Thyroid gland (tissue), 4 donors: Measurements from ENCODE around the gene SEMA5A. TPM values are rescaled to one million over a fixed set of nuclear protein-coding genes. Genes with fewer than 3 reads are reported as not detected.

Experiments used
- DNase-seq, 2 donors: peaks; one replicate each; pipeline ENCODE4 v3.0.0-alpha.2; 2019
- H3K27ac ChIP-seq, 3 donors: fragments of 200-600 bp; sonication (generic); 1 replicate in 2 of 3; 2 replicates in 1 of 3; pipeline ENCODE4 v1.5.1; 2016 to 2019; ENCODE audit warnings: mild to moderate bottlenecking in 1 of 3, moderate library complexity in 1 of 3
- H3K27me3 ChIP-seq: fragments of 200-600 bp; sonication (generic); one replicate; pipeline ENCODE4 v1.5.1; 2019
- H3K36me3 ChIP-seq, 2 donors: fragments of 200-600 bp; sonication (generic); one replicate each; pipeline ENCODE4 v1.5.1; 2016 to 2019
- H3K4me1 ChIP-seq, 2 donors: fragments of 200-600 bp; sonication (generic); one replicate each; pipeline ENCODE4 v1.5.1; 2017 to 2019
- H3K4me3 ChIP-seq, 3 donors: fragments of 200-600 bp; sonication (generic); replicated peaks in 1 of 3; 1 replicate in 2 of 3; 2 replicates in 1 of 3; pipeline ENCODE4 v1.5.1; 2016; ENCODE audit warnings: mild to moderate bottlenecking in 1 of 3
- H3K9me3 ChIP-seq: fragments of 200-600 bp; sonication (generic); one replicate; pipeline ENCODE4 v1.5.1; 2017
- CTCF ChIP-seq, 6 experiments: fragments of 200-600 bp in 3 of 6; fragments of 450-650 bp in 3 of 6; sonication (generic) in 3 of 6; IDR thresholded peaks; one replicate each; pipeline ENCODE4 v1.5.1; 2016 to 2019; ENCODE audit warnings: antibody characterized with exemption in 6 of 6, mild to moderate bottlenecking in 2 of 6, inconsistent platforms in 1 of 6, moderate library complexity in 1 of 6
- POLR2A ChIP-seq, 2 donors: fragments of 450-650 bp; IDR thresholded peaks; one replicate each; pipeline ENCODE4 v1.6.1; 2017; ENCODE audit warnings: antibody characterized with exemption in 2 of 2, mild to moderate bottlenecking in 2 of 2, moderate library complexity in 1 of 2
- WGBS, 2 donors: methylation state at CpG; one replicate each; pipeline ENCODE4 v1.1.5; 2017; 5-methylcytosine and 5-hydroxymethylcytosine counted together
- intact Hi-C: fragments of 100-400 bp; cut with DNase I; formaldehyde crosslinking; loops from one replicate; pipeline ENCODE4 v1.15.1; 2023
- total RNA-seq, 4 donors: library from RNA; depleted of rRNA; stranded (reverse); fragments of >200 nt; gene quantifications; one replicate each; pipeline ENCODE4 v1.2.3, GENCODE V29; 2016

The SEMA5A gene
- total RNA-seq, 4 donors from 2014 or later: 1.8 to 8.4 (median 3.8) TPM

GRCh38 chr5:9198394-9198793 lies 347.5 kb downstream of the SEMA5A start:
- no peaks in the 10 kb centered on the region for H3K27me3 ChIP-seq
- H3K4me1 ChIP-seq: peaks cover 0 to 8% of the 10 kb centered on the region in 2 donors
- no peak overlapping the region for H3K4me3 ChIP-seq
- WGBS, 2 donors: 81 to 87% methylated on average over 3 of the region's 3 CpGs
- no peak overlapping the region for H3K27ac ChIP-seq
- intact Hi-C loops: no loop called here
- no peaks in the 10 kb centered on the region for H3K36me3 ChIP-seq
- TF ChIP-seq POLR2A (IDR thresholded peaks at IDR 0.05): no peak
- TF ChIP-seq CTCF (IDR thresholded peaks at IDR 0.05): no peak
- no peaks in the 10 kb centered on the region for H3K9me3 ChIP-seq
- DNase-seq: no peak

GRCh38 chr5:9197881-9198260 lies 348.0 kb downstream of the SEMA5A start:
- Histone ChIP-seq H3K4me3 (no peak overlapping the region), H3K4me1 (peaks cover 0 to 8% of the 10 kb centered on the region in 2 donors), H3K27ac (no peak overlapping the region), H3K9me3 (no peaks in the 10 kb centered on the region), H3K27me3 (no peaks in the 10 kb centered on the region), H3K36me3 (no peaks in the 10 kb centered on the region)
- WGBS, 2 donors: 41 to 46% methylated on average over 1 of the region's 1 CpG
- no peak for DNase-seq
- TF ChIP-seq POLR2A (IDR thresholded peaks at IDR 0.05) (no peak), CTCF (IDR thresholded peaks at IDR 0.05) (no peak)
- intact Hi-C loops: no loop called here

- 94 to 95% methylated on average over 13 of the region's 13 CpGs for WGBS, 2 donors
- no peak for DNase-seq
- Histone ChIP-seq H3K27ac (no peak overlapping the region), H3K36me3 (no peaks in the 10 kb centered on the region), H3K9me3 (no peaks in the 10 kb centered on the region), H3K4me1 (peaks cover 3 to 17% of the 10 kb centered on the region in 2 donors), H3K27me3 (no peaks in the 10 kb centered on the region), H3K4me3 (no peak overlapping the region)
- TF ChIP-seq POLR2A (IDR thresholded peaks at IDR 0.05) (no peak), CTCF (IDR thresholded peaks at IDR 0.05) (no peak)
- intact Hi-C loops: no loop called here
These were observed 349.3 kb downstream of the SEMA5A start for GRCh38 chr5:9196403-9197227.

- intact Hi-C loops: no loop called here
- Histone ChIP-seq H3K4me1 (peaks cover 3 to 17% of the 10 kb centered on the region in 2 donors), H3K27me3 (no peaks in the 10 kb centered on the region), H3K36me3 (no peaks in the 10 kb centered on the region), H3K4me3 (no peak overlapping the region), H3K9me3 (no peaks in the 10 kb centered on the region), H3K27ac (no peak overlapping the region)
- no peak for DNase-seq
- no peak for TF ChIP-seq POLR2A (IDR thresholded peaks at IDR 0.05)
- TF ChIP-seq CTCF (IDR thresholded peaks at IDR 0.05): no peak
- 13 to 29% methylated on average over 3 of the region's 3 CpGs for WGBS, 2 donors
These were observed 351.4 kb downstream of the SEMA5A start for GRCh38 chr5:9194509-9194908.

GRCh38 chr5:9192266-9192665 lies 353.6 kb downstream of the SEMA5A start:
- intact Hi-C loops: no loop called here
- 63 to 64% methylated on average over 2 of the region's 2 CpGs for WGBS, 2 donors

More at GRCh38 chr5:9192266-9192665, 353.6 kb downstream of the SEMA5A start:
- Histone ChIP-seq H3K27me3 (no peaks in the 10 kb centered on the region), H3K4me1 (peaks cover 3 to 17% of the 10 kb centered on the region in 2 donors), H3K27ac (no peak overlapping the region), H3K9me3 (no peaks in the 10 kb centered on the region), H3K36me3 (no peaks in the 10 kb centered on the region), H3K4me3 (no peak overlapping the region)
- DNase-seq: no peak
- TF ChIP-seq POLR2A (IDR thresholded peaks at IDR 0.05) (no peak), CTCF (IDR thresholded peaks at IDR 0.05) (no peak)
